ENCODE measurements around the gene ROR1. TPM values are rescaled to one million over a fixed set of nuclear protein-coding genes. Genes with fewer than 3 reads are reported as not detected.

The ROR1 gene
- total RNA-seq, 1 experiment from 2014 or later, result 19.0 TPM

DNA sequence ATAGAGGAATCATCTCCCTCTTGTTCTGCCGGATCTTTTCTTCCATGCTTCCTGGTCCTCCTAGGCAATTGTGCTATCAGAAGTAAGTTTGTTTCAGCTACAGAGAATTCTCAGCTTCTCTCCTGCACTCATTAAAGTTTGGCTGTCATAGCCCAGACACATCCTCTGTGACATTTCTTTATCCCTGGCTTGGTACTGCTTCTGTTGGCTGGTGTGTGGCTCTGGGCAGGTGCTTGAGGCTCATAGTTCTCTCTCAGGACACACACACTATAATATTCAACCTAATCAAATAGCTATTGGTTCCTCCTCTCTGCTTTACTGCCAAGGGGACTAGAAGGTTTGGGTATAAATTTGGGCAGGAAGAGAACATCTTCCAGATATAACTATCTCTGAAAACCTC lies 172.1 kb downstream of the ROR1 start:
- intact Hi-C loops (cut with micrococcal nuclease; ENCODE audit: unreplicated experiment), result no loop called here
- ChIA-PET CTCF (no interaction called here), POLR2A (ENCODE audit: unreplicated experiment) (no interaction called here)
- H3K27ac ChIP-seq, result no peak overlapping the region
- H3F3A ChIP-seq (ENCODE audit: insufficient read depth, low read depth), result no peaks in the 10 kb centered on the region; the same call in 1 of the 2 replicates
- H3K36me3 ChIP-seq (ENCODE audit: low read depth), result 0 out of 2 replicates have a peak, but pooled peaks cover 4% of the 10 kb centered on the region
- DNase-seq, result no peak
- H3K4me3 ChIP-seq, result no peak overlapping the region
- no peaks in the 10 kb centered on the region for H3K9me3 ChIP-seq (ENCODE audit: insufficient read depth, low read depth)
- no peak overlapping the region for H3K4me2 ChIP-seq
- no peak overlapping the region for H2AFZ ChIP-seq
- H4K20me1 ChIP-seq (ENCODE audit: insufficient read depth), result no peaks in the 10 kb centered on the region
- 0 out of 2 replicates have a peak, but pooled peaks cover 5% of the 10 kb centered on the region for H3K4me1 ChIP-seq (replicated peaks; ENCODE audit: insufficient read depth)
- peaks cover 18% of the 10 kb centered on the region; the same call in 1 of the 2 replicates for H3K79me2 ChIP-seq (ENCODE audit: low read depth)
- H3K27me3 ChIP-seq (ENCODE audit: insufficient read depth, low read depth), result no peaks in the 10 kb centered on the region
- no TSS peak for BruUV-seq (replicated peaks)
- H3K9me2 ChIP-seq (ENCODE audit: insufficient read depth), result no peaks in the 10 kb centered on the region
- no peak for TF ChIP-seq EZH2 (IDR thresholded peaks at IDR 0.05; ENCODE audit: low read depth)
- TF ChIP-seq, protein P1, sequence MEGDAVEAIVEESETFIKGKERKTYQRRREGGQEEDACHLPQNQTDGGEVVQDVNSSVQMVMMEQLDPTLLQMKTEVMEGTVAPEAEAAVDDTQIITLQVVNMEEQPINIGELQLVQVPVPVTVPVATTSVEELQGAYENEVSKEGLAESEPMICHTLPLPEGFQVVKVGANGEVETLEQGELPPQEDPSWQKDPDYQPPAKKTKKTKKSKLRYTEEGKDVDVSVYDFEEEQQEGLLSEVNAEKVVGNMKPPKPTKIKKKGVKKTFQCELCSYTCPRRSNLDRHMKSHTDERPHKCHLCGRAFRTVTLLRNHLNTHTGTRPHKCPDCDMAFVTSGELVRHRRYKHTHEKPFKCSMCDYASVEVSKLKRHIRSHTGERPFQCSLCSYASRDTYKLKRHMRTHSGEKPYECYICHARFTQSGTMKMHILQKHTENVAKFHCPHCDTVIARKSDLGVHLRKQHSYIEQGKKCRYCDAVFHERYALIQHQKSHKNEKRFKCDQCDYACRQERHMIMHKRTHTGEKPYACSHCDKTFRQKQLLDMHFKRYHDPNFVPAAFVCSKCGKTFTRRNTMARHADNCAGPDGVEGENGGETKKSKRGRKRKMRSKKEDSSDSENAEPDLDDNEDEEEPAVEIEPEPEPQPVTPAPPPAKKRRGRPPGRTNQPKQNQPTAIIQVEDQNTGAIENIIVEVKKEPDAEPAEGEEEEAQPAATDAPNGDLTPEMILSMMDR (conservative IDR thresholded peaks at IDR 0.05), result no peak

DNA sequence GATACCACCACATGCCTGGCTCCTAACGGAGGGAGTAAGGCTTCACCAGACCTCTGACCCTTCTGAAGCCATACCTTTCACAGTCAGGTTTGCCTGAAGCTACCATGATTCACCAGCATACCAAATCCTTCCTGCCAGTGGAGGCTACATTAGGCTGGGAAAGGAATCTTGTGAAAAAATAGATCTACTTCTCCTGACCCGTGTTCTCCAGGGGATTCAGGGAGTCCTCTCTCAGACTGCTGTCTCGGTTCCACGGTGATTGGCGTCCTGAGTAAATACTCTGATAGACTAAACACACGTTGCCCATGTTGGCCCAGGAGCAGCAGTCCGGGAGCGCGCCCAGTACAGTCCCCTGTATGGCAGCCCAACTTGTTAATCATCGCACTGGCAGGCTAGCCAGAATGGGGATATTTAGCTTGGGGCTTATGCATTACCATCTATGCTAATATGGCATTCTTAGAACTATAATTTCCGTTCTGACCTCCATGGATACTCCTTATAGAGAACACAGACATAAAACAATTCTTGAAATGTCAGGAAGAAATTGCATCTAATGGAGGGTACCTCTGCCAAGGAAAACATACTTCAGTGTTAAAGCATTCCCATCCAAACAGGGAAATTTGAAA lies 173.2 kb downstream of the ROR1 start:
- H3K27me3 ChIP-seq (ENCODE audit: insufficient read depth, low read depth), result no peaks in the 10 kb centered on the region
- 0 out of 2 replicates have a peak, but pooled peaks cover 4% of the 10 kb centered on the region for H3K36me3 ChIP-seq (ENCODE audit: low read depth)
- no peak overlapping the region for H3K27ac ChIP-seq
- no peak overlapping the region for H2AFZ ChIP-seq
- no peak overlapping the region for H3K4me3 ChIP-seq
- ChIA-PET POLR2A (ENCODE audit: unreplicated experiment) (no interaction called here), CTCF (no interaction called here)
- H3K9me2 ChIP-seq (ENCODE audit: insufficient read depth), result no peaks in the 10 kb centered on the region
- H3K79me2 ChIP-seq (ENCODE audit: low read depth), result peaks cover 18% of the 10 kb centered on the region; the same call in 1 of the 2 replicates
- intact Hi-C loops (cut with micrococcal nuclease; ENCODE audit: unreplicated experiment), result no loop called here
- H3K4me1 ChIP-seq (replicated peaks; ENCODE audit: insufficient read depth), result 0 out of 2 replicates have a peak, but pooled peaks cover 5% of the 10 kb centered on the region
- H3K9me3 ChIP-seq (ENCODE audit: insufficient read depth, low read depth), result no peaks in the 10 kb centered on the region
- BruUV-seq (replicated peaks), result no TSS peak
- no peak for DNase-seq
- TF ChIP-seq EZH2 (IDR thresholded peaks at IDR 0.05; ENCODE audit: low read depth), result no peak
- TF ChIP-seq, protein P1 (conservative IDR thresholded peaks at IDR 0.05), result no peak
- H3F3A ChIP-seq (ENCODE audit: insufficient read depth, low read depth), result no peaks in the 10 kb centered on the region; the same call in 1 of the 2 replicates
- no peaks in the 10 kb centered on the region for H4K20me1 ChIP-seq (ENCODE audit: insufficient read depth)
- H3K4me2 ChIP-seq, result no peak overlapping the region

DNA sequence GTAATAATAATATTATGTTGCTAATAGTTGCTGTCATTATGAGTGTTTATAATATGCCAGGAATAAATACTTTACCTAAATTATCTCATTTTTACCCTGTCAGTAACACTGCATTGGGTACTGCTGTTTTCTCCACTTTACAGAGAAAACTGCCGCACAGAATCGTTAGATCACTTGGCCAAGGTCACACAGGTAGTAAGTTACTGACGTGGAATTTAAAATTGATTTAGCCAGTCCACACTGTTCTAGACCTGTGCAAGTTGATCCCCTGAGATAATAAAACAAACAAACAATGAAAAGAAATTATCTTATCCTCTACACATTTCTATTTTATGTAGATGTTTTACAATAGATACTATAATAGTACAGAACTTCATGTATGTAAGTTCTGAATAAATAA lies 174.1 kb downstream of the ROR1 start:
- no peak for TF ChIP-seq EZH2 (IDR thresholded peaks at IDR 0.05; ENCODE audit: low read depth)
- TF ChIP-seq, protein P1 (conservative IDR thresholded peaks at IDR 0.05), result no peak
- no peaks in the 10 kb centered on the region; the same call in 1 of the 2 replicates for H3F3A ChIP-seq (ENCODE audit: insufficient read depth, low read depth)
- no TSS peak for BruUV-seq (replicated peaks)
- no peaks in the 10 kb centered on the region for H3K9me3 ChIP-seq (ENCODE audit: insufficient read depth, low read depth)
- H3K79me2 ChIP-seq (ENCODE audit: low read depth), result peaks cover 18% of the 10 kb centered on the region; the same call in 1 of the 2 replicates
- intact Hi-C loops (cut with micrococcal nuclease; ENCODE audit: unreplicated experiment), result no loop called here
- no peaks in the 10 kb centered on the region for H3K9me2 ChIP-seq (ENCODE audit: insufficient read depth)
- ChIA-PET POLR2A (ENCODE audit: unreplicated experiment) (no interaction called here), CTCF (no interaction called here)
- no peak overlapping the region for H2AFZ ChIP-seq
- no peaks in the 10 kb centered on the region for H4K20me1 ChIP-seq (ENCODE audit: insufficient read depth)
- no peaks in the 10 kb centered on the region for H3K27me3 ChIP-seq (ENCODE audit: insufficient read depth, low read depth)
- H3K4me3 ChIP-seq, result no peak overlapping the region
- H3K4me2 ChIP-seq, result no peak overlapping the region
- H3K36me3 ChIP-seq (ENCODE audit: low read depth), result 0 out of 2 replicates have a peak, but pooled peaks cover 4% of the 10 kb centered on the region
- DNase-seq, result no peak
- H3K27ac ChIP-seq, result no peak overlapping the region
- H3K4me1 ChIP-seq (replicated peaks; ENCODE audit: insufficient read depth), result 0 out of 2 replicates have a peak, but pooled peaks cover 5% of the 10 kb centered on the region
